Middle frontal gyrus (tissue), 1 donor: ENCODE data around the gene GPR152.

Source experiments
- DNase-seq: peaks from one replicate; pipeline ENCODE4 v3.0.0-alpha.2; 2015; ENCODE audit warnings: low spot score; ENCODE audit errors: extremely low spot score

The GPR152 gene

DNA sequence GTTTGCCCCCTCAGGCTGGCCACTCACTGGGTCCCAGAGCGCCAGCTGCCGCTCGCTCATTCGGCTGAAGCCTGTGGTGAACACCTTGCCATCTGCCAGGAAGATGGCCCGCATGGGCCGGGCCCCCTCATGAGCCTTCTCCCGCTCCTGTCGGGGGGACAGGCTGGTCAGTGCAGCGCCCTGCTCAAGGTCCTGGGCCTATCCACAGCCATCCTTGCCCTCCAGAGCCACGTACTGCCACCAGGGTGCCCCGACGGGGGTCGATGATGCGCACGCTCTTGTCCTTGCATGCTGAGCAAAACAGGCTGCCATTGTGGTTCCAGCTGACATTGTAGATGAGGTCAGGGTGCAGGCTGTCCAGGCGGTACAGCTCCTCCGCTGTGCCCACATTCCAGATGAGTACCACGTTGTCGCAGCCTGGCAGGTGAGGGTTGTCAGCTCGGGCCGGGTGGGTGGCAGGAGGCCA, 11.4 kb downstream of the GPR152 start:
- DNase-seq = no peak

DNA sequence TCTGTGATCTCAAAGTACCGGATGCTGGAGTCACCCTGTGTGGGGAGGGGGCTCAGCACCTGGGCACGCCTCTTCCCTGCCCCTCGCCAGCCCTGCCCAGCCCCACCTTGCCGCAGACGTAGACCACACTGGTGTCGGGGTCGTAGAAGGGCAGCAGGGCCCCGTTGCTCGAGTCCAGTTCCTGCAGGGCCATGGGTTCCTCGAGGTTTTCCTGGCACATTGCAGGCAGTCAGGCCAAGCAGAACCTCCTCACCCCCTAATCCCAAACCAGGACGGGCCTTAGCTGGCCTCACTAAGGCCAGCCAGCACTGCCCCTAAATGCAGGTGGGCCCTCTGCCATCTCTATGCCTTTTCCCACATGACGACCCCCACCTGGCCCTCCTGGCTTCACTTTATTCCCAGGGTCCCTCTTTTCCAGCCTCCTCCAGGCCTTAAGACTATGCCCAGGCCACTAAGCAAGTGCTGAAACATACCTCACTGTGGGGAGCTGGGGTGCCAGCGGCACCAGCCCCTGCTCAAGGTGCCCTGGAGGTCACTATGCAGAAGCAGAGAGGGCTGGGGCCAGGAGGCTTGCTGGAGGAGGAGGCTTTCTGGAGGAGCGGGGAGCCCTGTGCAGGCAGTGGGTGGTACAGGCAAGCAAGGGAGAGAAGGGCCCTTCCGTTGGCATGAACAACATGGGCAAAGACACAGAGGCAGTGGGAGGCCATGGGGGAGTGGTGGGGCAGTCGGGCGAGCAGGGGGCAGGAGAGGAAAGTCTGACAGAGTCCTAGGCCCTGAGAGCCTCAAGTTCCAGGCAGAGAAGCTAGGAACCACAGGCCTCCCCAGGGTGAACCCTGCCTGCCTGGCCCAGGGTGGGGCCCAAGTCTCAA, 12.1 kb downstream of the GPR152 start:
- DNase-seq = no peak

DNA sequence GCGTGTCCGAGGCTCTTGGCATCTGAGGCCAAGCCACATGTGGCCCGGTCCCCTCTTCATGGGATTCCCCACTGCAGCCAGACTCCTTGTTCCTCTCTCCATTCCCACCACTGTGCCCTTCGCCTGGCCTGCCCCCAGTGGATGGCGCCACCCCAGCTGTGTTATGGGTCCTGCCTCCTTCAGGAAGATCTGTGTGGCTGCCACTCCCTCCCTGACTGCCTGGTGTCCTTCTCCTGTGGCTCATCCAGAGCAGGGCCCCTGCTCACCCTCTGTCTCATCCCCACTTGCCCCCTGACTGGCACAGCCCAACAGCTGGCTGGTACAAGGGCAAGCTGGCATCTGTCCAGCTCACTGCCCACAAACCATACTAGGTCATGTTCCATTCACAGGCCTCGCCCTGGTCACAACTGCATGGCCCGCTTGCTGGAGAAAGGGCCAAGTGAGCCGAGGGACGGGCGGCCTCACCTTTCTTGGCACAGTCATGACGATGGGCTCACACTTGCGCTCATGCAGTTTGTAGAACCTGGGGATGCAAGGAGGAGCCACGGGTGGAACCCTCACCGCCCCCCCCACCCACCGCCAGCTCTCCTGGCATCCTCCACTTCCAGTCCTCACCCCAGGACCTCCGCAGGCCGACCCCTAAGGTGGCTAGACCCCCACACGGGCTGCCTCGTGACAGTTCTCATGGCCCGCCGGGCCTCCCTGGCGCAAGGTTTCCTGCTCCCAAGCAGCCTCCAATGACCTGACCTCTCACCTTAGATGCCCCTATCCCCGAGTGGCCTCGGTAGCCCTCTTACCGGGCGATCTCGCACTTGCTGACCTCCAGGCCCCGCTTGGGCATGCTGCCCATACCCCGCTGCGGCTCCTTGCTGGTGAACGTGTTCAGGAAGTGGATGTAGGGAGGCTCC, 13.0 kb downstream of the GPR152 start:
- DNase-seq = no peak

DNA sequence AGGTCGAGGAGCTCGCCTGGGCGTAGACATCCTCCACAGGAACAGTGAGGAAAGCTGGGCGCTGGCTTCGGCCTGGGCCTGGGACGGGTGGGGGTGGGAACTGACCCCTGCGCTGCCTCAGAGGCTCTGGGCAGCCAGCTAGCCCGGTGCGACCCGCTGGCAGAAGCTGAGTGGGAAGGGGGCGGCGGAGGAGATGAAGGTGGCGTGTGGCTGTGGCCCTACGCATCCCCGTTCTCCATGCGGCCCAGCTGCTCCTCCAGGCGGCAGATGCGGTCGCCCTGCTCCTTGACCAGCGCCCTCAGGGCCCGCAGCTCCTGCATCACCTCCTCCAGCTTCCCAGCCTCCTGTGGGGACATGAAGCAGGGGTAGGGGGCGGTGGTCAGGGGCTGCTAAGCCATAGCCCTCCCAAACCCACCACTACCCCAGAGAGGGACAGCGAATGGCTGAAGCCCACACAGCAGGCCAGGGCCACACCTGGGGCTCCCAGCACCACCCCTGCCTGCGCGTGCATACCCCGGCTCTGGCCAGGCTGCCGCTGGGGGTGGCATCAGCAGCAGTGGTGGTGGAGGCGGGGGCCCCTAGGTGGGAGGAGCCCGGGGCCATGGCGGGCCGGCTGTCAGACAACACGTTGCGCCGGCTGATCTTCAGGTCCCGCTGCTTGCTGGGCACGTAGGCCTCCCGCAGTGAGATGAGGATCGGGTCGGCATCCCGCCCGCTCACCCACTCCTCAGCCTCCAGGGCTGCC, 14.2 kb downstream of the GPR152 start:
- DNase-seq = no peak

DNA sequence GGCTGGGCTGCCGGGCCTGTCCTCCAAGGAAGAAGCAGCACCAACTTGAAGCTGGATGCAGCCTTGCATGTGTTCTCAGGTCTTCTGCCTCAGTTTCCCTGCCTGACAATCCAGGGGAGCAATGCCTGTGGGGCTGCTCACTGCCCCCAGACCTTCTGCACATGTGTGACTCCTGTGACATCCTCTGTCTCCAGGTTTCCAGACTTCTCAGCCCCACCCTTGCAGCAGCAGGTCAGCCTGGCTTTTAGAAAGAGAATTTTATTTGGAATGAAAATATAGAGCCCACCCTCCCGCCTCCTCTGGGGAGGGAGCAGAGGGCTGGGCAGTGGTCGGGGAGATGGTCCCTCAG, 14.7 kb downstream of the GPR152 start:
- no peak for DNase-seq

DNA sequence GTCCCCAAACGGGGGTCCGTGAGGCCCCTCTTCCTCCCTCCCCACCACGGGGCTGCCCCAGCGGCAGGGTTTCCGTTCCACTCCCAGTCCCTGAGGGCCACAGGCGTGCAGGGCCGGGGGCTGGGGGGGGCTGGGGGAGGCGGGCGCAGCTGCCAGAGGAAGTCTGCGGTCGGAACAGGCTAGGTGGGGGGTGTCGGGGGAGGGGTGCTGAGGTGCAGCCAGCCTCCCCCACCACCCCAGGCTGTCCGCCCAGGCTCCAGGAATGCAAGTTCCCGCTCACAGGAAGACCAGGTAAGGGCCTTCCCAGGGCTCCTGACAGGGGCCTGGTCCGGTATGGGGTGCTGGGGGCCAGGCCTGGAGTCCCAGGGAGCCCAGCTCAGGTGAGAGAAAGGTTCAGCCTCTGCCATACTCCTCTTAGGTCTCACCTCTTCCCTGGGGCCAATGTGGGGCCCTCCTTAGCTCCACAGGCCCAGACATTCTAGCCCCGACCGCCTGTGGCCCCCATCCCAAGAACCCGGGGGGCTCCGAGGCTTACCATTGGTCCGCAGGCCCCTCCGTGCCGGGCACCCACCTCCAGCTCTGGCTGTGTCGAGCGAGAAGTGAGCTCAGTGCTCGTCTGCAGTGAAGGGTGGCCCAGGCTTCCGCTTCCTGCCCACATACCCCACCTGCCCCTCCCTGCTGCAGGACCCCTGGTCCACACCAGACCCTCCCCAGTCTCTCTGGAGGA, 15.3 kb downstream of the GPR152 start, which contains the start of gene PTPRCAP:
Gene PTPRCAP (minus strand): TSS at position 601 of the 727 bp plus-strand sequence. CDS start 63 bp downstream, at position 538.
- DNase-seq = no peak

DNA sequence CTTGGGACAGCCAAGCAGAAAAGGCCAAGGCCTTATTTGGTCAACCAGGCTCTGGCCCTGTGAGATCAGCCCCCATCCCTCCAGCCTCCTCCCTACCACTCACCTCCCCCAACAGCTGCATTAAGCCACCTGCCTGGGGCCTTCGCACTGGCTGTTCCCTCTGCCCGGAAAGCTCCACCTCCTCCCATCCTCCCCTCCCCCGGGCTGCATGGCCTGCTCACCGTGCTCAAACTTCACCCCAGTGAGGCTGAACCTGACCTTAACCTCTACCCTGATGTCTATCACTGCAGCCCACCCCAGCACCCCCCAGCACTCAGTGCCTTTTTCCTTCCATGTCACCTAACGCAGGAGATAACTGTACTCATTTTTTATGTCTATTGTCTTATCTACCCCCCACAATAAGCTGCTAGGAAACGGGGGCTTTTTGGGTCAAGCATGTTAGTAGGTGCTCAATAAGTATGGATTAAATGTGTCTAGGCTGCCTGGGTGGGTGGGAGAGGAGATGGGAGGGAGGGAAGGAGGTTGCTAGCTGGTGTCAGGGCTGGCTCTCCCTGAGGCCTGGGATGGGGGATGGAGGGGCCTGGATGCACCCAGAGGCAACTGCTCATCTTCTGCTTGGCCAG, 16.0 kb downstream of the GPR152 start:
- DNase-seq = no peak

DNA sequence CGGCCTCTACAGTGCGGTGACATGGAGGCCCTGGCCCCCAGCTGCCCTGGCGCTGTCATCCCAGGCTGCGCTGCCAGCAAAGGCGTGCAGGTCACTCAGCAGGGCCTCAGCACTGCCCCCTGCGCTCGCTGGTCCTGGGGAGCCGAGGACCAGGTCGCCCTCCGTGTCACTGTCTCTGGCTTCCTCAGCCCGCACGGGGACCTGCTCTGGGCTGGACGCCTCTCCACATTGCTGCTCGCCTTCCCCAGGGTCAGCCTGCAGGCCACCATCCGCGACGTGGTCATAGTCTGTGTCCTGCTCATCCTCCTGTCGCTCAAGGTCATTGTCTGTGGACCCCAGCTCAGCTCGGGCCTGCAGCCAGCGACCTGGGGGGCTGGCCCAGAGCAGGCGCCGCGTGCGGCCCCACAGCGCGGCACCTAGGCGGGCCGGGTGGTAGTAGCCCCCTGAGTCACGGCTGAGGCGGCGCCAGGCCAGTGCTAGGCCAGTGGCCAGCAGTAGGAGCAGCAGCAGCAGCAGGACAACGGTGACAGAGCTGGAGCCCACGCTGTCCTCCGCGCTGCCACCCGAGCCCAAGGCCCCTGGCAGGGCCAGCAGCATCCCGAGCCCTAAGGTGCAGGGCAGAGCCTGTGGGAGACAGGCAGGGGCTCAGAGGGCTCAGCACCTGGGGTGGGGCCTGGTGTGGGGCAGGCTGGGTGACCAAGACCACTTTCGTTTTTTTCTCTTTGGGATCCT, 16.6 kb downstream of the GPR152 start:
- no peak for DNase-seq

DNA sequence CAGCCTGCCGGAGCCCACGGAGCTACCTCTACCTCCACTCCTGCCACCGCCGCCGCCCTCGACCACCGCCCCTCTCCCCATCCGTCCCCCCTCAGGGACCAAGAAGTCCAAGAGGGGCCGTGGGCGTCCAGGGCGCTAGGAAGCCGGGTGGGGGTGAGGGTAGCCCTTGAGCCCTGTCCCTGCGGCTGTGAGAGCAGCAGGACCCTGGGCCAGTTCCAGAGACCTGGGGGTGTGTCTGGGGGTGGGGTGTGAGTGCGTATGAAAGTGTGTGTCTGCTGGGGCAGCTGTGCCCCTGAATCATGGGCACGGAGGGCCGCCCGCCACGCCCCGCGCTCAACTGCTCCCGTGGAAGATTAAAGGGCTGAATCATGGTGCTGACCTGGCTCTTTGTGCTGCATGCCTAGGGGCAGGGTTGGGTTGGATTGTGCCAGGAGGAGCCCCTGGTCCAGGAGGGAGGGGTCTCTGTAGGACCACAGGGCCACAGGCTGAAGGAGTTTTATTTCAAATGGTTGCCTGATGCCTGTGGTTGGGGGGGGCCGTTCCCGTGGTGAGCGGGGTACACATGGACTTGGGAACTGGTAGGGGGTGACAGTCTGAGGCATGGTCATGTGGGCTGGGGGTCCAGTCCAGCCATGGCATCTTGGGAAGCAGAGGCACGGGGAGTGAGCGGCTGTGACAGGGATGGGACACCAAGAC, 17.4 kb downstream of the GPR152 start:
- no peak for DNase-seq

DNA sequence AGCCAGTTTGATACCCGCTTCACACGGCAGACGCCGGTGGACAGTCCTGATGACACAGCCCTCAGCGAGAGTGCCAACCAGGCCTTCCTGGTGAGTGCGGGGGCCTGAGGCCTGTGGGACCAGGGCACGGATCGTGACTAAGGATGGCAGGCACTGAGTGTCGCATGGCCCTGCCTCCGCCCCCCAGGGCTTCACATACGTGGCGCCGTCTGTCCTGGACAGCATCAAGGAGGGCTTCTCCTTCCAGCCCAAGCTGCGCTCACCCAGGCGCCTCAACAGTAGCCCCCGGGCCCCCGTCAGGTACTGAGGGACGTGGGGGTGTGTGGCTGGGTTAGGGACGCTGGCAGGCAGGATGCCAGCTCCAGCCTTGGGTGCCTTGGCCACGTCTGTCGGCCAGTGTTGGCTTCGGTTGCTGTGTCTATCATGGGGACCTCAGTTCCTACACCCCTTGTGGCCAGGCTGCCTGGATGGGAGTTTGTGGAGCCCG, 18.1 kb downstream of the GPR152 start:
- DNase-seq = no peak

DNA sequence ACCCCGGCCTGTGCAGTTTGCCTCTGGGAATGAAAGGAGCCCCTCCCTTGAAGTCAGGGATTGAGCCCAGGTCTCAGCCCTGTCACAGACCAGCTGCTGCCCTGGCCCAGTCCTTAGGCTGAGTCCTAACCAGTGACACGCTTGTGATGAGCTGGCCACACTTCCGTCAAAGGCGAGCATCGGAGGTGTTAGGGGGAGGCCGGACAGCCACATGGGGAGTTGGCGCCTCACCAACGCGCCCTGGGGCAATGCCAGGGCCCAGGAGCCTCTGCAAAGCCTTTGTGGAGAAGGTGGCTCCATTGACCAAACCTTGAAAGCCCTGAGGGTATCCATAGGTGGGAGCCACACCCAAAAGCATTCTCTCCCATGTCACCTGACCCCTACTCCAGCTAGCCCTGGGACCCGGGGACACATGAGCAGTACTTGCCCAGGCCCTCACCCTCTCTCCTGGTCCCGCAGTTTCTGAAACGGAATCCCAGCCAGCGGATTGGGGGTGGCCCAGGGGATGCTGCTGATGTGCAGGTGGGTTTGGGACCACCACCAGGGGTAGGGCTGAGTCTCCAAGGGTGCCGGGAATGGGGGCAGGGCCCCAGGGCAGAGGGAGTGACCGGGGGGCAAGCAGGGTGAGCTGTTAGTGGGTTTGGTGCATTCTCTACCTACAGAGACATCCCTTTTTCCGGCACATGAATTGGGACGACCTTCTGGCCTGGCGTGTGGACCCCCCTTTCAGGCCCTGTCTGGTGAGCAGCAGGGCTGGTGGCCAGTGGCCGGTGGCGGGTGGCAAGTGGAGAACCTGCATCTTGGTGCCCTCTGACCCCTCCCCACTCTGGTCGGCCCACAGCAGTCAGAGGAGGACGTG, 18.8 kb downstream of the GPR152 start:
- no peak for DNase-seq

DNA sequence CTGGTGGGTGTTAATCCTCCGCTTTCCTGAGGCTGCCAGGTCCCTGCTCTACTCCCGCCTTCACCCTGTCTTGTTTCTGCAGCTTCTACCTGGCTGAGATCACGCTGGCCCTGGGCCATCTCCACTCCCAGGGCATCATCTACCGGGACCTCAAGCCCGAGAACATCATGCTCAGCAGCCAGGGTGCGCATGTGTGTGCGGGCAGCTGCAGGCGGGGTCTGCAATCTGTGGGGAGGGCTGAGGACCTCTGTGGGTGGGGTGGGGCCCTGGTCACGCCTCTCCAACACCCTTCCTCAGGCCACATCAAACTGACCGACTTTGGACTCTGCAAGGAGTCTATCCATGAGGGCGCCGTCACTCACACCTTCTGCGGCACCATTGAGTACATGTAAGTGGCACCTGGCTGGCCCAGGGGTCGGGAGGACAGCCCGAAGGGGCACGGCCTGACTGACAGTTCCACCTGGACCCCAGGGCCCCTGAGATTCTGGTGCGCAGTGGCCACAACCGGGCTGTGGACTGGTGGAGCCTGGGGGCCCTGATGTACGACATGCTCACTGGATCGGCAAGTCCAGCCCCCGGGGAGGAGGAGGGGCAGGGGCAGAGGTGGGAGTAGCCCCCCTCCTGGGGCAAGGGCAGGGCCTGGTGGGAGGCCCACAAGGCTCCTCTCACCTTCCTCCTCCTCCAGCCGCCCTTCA, 19.7 kb downstream of the GPR152 start:
- DNase-seq = no peak

DNA sequence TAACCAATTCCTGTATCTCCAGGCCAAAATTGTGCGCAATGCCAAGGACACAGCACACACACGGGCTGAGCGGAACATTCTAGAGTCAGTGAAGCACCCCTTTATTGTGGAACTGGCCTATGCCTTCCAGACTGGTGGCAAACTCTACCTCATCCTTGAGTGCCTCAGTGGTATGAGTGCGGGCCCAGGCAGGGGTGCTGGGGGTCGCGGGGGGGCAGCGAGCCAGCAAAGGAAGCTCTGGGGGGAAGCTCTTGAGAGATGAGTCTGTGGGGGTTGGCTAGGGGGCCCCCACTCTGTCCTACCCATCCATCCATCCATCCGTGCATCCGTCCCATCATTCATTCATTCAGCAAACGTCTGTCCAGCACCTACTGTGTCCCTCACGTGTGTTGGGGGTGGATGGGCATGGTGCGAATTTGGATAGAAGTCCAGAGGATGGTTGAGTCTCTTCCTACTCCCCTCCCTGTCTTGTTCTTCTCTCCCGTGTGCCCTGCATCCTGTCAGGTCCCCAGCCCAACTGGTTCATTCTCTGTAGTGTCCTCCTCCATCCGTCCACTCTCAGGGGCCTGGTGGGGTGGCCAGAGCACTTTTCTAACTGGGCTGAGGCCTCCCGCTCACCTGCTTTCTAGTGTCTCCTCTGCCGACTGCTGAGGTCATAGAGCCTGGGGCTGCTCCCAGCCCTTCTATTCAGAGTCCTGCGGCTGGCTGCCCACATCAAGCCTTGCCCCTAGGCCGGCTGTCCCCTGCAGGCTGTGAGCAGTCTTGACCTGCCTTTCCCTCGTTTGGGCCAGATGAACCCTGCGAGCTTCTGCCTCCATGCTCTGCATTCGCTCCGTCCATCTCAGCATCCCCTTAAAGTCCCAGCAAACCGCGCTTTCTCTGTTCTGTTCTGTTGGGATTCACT, 20.9 kb downstream of the GPR152 start:
- no peak for DNase-seq

DNA sequence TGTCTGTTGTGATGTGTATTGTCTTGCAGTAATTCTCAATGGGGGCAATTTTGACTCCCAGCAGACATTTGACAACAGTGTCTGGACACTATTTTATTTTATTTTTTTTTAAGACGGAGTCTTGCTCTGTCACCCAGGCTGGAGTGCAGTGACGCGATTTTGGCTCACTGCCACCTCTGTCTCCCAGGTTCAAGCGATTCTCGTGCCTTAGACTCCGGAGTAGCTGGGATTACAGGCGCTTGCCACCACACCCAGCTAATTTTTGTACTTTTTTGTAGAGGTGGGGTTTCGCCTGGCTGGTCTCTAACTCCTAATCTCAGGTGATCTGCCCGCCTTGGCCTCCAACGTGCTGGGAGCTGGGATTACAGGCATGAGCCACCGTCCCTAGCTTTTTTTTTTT, 22.8 kb downstream of the GPR152 start:
- no peak for DNase-seq

DNA sequence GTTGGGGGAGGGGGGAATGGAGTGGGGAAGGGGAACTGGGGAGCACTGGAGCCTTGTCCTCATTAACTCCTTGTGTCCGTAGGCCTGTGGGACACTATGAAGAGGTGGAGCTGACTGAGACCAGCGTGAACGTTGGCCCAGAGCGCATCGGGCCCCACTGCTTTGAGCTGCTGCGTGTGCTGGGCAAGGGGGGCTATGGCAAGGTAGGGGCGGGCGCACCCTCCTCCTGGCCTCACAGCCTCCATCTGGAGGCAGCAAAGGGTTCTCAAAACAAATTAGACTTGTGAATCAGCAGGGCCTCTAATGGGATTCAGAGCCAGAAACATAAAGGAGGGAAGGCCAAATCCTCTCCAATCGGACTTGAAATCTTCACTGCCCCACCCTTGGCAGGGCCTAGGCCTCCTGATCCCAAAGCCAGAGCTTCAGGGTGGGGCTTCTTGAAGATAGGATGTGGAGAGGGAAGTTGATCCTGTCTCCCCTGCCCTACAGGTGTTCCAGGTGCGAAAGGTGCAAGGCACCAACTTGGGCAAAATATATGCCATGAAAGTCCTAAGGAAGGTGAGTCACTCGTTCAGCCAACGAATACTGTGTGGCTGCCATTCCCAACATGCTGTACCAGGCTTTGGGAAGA, 23.4 kb downstream of the GPR152 start:
- no peak for DNase-seq
